CD4-positive, alpha-beta T cell treated with Interleukin-4 for 1 hour (primary cell): ENCODE measurements around the gene RERG.

Experiments used
- DNase-seq, 2 donors: peaks; one replicate each; pipeline ENCODE4 v3.0.0-alpha.2; 2020 to 2022

The RERG gene

GRCh38 chr12:15216036-15216889, 5.0 kb downstream of the RERG start:
- DNase-seq = no peak

GRCh38 chr12:15214851-15215601, 6.2 kb downstream of the RERG start:
- DNase-seq = no peak

GRCh38 chr12:15212930-15213329, 8.3 kb downstream of the RERG start:
- no peak for DNase-seq

- no peak for DNase-seq
Measured at GRCh38 chr12:15209782-15210181, 11.4 kb downstream of the RERG start.

GRCh38 chr12:15208871-15209656, 12.2 kb downstream of the RERG start:
- no peak for DNase-seq

GRCh38 chr12:15208140-15208539, 13.1 kb downstream of the RERG start:
- DNase-seq = no peak

GRCh38 chr12:15206831-15207389, 14.3 kb downstream of the RERG start:
- no peak for DNase-seq

GRCh38 chr12:15206338-15206737, 14.9 kb downstream of the RERG start:
- no peak for DNase-seq

- no peak for DNase-seq
Measured at GRCh38 chr12:15205341-15206010, 15.7 kb downstream of the RERG start.

GRCh38 chr12:15201456-15201855, 19.8 kb downstream of the RERG start:
- DNase-seq = no peak

- no peak for DNase-seq
Measured at GRCh38 chr12:15201056-15201455, 20.2 kb downstream of the RERG start.

- DNase-seq = no peak
Measured at GRCh38 chr12:15200641-15201040, 20.6 kb downstream of the RERG start.

- DNase-seq = no peak
Measured at GRCh38 chr12:15199930-15200329, 21.3 kb downstream of the RERG start.

GRCh38 chr12:15196678-15197505, 24.3 kb downstream of the RERG start:
- DNase-seq = no peak

GRCh38 chr12:15196221-15196620, 25.0 kb downstream of the RERG start:
- DNase-seq = no peak

GRCh38 chr12:15194456-15195368, 26.5 kb downstream of the RERG start:
- no peak for DNase-seq

- DNase-seq = no peak
Measured at GRCh38 chr12:15193946-15194345, 27.3 kb downstream of the RERG start.

GRCh38 chr12:15192720-15193119, 28.5 kb downstream of the RERG start:
- DNase-seq = no peak

- no peak for DNase-seq
Measured at GRCh38 chr12:15188127-15188526, 33.1 kb downstream of the RERG start.

- DNase-seq = no peak
Measured at GRCh38 chr12:15186597-15186996, 34.6 kb downstream of the RERG start.
